ENCODE measurements around the gene DYNC1H1.
A peak's percentile ranks its signal among the peaks of the same experiment; 100 is the strongest.

DYNC1H1 gene

DNA sequence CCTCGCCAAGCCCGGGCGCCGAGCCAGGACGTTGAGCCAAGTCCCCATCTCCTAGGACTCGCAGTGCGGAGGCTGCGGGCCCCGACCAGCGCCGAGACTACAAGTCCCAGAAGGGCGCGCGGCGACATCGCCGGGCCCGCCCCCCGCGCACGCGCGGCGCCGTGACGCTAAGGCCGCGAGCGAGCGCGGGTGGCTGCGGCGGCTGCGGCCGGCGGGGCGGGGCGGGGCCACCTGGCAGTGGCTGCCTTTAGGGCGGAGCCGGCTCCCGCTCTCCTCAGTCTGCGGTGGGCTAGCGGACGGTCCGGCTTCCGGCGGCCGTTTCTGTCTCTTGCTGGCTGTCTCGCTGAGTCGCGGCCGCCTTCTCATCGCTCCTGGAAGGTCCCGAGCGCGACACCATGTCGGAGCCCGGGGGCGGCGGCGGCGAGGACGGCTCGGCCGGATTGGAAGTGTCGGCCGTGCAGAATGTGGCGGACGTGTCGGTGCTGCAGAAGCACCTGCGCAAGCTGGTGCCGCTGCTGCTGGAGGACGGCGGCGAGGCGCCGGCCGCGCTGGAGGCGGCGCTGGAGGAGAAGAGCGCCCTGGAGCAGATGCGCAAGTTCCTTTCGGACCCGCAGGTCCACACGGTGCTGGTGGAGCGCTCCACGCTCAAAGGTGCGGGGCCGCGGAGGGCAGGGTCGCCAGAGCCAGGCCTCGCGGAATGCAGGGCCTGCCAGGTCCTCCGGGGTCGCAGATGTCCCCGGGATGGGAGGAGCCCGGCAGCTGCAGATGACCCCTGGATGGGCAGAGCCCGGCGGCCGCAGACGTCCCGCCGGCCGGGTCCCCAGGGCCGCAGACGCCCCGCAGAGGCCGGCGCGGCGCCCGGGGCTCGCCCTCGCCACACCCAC is at the start of gene DYNC1H1:
Gene DYNC1H1, plus strand, starts transcription at position 277 of the 884 bp plus-strand sequence. Its CDS starts 119 bp downstream, at position 396.
- peak within 1 kb of the TSS; percentile 93 for H3K4me3 ChIP-seq (ENCODE audit: low read depth, low read length)
- DNase-seq (ENCODE audit: low read depth): peak; percentile 55
- TF ChIP-seq, protein P1, sequence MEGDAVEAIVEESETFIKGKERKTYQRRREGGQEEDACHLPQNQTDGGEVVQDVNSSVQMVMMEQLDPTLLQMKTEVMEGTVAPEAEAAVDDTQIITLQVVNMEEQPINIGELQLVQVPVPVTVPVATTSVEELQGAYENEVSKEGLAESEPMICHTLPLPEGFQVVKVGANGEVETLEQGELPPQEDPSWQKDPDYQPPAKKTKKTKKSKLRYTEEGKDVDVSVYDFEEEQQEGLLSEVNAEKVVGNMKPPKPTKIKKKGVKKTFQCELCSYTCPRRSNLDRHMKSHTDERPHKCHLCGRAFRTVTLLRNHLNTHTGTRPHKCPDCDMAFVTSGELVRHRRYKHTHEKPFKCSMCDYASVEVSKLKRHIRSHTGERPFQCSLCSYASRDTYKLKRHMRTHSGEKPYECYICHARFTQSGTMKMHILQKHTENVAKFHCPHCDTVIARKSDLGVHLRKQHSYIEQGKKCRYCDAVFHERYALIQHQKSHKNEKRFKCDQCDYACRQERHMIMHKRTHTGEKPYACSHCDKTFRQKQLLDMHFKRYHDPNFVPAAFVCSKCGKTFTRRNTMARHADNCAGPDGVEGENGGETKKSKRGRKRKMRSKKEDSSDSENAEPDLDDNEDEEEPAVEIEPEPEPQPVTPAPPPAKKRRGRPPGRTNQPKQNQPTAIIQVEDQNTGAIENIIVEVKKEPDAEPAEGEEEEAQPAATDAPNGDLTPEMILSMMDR (IDR thresholded peaks at IDR 0.05; ENCODE audit: control insufficient read depth, extremely low read depth, insufficient read depth): no peak

GRCh38 chr14:101915871-101916815 is 48.2 kb upstream of the DYNC1H1 start:
- TF ChIP-seq, protein P1 (IDR thresholded peaks at IDR 0.05; ENCODE audit: control insufficient read depth, extremely low read depth, insufficient read depth): no peak
- DNase-seq (ENCODE audit: low read depth): no peak
- no peak overlapping the region for H3K4me3 ChIP-seq (ENCODE audit: low read depth, low read length)

DNA sequence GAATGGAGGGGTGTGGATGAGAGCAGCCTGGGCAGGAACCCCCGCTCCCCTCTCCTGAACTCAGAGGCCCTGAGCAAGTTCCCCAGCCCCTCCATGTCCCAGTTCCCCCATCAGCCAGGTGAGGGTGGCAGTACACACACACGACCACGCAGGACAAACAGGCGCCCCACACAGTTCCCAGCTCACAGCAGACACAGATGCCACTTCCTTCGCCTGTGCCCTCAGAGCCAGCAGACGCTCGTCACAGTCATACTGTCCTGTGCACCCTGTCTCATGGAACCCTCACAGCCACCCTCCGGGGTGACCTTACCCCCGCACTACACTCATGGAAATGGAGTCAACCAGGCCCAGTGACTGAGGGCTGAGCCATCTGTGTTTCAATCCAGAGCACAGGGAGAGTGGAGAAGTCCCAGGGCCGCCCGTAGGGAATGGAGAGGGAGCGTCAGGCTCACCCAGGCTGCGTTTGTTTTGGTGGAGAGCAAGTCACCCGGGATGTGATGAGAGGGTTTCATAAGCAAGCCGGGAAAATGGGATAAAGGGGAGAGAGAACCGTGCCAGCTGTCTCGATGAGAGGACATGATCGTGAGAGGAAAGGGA is 47.5 kb upstream of the DYNC1H1 start:
- TF ChIP-seq, protein P1 (IDR thresholded peaks at IDR 0.05; ENCODE audit: control insufficient read depth, extremely low read depth, insufficient read depth): no peak
- no peak for DNase-seq (ENCODE audit: low read depth)
- H3K4me3 ChIP-seq (ENCODE audit: low read depth, low read length): no peak overlapping the region

DNA sequence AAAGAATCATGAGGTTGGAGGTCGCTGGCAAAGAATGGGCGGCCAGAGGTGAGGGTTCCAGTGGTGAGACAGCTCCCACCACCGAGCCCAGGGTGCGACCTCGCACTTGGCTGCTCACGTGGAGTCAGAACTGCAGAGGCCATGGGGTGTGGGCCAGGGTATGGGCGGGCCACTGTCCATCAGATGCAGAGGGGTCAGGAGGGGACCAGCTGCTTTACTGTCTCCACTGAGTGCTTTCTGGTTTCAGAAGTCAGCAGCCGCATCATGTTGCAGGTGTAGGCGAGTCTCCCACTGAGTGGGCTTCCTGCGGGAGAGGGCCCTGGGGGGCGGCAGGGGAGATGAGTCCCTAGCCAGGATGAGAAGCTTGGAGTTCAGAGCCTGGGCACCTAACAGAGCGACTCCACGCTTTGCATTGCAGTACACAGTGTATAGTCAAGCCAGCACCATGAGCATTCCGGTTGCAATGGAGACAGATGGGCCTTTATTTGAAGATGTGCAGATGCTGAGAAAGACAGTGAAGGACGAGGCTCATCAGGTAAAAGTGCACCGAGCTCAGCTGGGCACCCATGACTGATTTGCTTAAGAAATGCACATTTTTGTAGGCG is 46.9 kb upstream of the DYNC1H1 start:
- TF ChIP-seq, protein P1 (IDR thresholded peaks at IDR 0.05; ENCODE audit: control insufficient read depth, extremely low read depth, insufficient read depth): no peak
- no peak overlapping the region for H3K4me3 ChIP-seq (ENCODE audit: low read depth, low read length)
- DNase-seq (ENCODE audit: low read depth): no peak

- TF ChIP-seq, protein P1 (IDR thresholded peaks at IDR 0.05; ENCODE audit: control insufficient read depth, extremely low read depth, insufficient read depth): no peak
- no peak overlapping the region for H3K4me3 ChIP-seq (ENCODE audit: low read depth, low read length)
- DNase-seq (ENCODE audit: low read depth): no peak
These were observed 46.0 kb upstream of the DYNC1H1 start for GRCh38 chr14:101918065-101918989.
